GM21528 (cell line): ENCODE data around the gene SIGLEC6.
"Not testable (repeated sequence)": the region's sequence is repeated elsewhere in the genome, so short reads cannot be mapped to it uniquely, and the experiment has no call there.

Experiments
- ATAC-seq: cut with Tn5 transposase; IDR thresholded peaks from one replicate; pipeline ENCODE4 v1.9.1; 2021; ENCODE audit warnings: mild to moderate bottlenecking, moderate library complexity; ENCODE audit not compliant: unreplicated experiment, low FRiP score

SIGLEC6 gene

DNA sequence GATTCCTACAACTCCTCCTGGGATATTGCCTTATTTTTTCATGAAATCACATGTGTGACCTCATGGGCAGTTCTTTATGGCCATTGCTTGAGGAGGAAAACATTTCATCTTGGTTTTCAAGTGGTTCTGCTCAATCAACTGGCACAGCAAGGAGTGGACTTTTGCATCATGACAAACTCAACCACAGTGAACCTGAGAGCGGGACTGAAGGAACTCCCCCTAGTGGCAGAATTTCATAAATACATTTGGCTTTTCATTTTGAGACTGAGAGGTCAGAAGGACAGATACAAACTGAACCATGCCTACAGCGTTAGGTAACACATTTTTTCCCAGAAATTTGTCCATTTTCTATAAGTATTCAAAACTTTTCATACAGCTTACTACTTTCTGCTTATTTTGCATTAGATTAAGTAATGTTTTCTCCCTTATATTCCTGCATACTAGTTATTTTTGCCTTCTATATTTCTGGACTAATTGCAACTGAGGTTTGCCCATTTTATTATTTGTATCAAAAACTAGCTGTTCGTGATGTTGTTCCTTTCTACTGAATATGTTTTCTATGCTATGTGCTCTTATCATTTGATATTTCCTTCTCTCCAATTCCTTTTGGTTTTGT is 16.5 kb downstream of the SIGLEC6 start:
- ATAC-seq, result no peak

DNA sequence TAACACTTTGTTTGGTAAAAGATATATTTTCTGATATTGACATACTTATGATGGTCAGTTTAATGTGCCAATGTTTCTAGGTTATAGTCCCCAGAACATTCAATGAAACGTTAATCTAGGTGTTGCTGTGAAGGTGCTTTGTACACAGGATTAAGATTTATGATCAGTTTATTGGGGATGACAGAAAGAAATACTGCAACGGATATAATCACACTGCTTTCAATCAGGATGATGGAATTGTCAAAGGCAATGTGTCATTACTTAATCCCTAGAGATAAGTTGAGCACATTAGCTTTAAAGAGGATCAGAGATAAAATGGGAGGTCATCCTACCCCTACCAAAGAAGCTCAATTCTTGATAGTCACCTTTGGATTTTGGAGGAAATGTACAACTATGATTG is 17.5 kb downstream of the SIGLEC6 start:
- no peak for ATAC-seq

DNA sequence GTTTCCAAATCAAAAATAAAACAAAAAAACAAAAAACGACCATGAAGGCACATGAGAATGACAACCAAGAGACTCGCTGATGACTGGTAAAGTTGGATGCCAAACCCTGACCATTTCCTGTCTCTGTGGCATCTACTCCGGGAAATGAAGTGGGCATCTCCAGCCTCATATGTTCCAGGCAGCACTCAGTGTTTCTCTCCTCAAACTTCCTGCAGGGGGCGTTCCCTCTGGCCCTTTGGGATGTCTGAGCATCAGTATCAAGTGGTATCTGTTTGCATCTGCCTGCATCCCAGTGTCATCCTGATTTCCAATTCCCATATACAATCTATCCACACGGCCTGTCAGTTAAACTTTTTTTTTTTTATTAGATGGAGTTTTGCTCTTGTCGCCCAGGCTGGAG is 20.1 kb downstream of the SIGLEC6 start:
- no peak for ATAC-seq

DNA sequence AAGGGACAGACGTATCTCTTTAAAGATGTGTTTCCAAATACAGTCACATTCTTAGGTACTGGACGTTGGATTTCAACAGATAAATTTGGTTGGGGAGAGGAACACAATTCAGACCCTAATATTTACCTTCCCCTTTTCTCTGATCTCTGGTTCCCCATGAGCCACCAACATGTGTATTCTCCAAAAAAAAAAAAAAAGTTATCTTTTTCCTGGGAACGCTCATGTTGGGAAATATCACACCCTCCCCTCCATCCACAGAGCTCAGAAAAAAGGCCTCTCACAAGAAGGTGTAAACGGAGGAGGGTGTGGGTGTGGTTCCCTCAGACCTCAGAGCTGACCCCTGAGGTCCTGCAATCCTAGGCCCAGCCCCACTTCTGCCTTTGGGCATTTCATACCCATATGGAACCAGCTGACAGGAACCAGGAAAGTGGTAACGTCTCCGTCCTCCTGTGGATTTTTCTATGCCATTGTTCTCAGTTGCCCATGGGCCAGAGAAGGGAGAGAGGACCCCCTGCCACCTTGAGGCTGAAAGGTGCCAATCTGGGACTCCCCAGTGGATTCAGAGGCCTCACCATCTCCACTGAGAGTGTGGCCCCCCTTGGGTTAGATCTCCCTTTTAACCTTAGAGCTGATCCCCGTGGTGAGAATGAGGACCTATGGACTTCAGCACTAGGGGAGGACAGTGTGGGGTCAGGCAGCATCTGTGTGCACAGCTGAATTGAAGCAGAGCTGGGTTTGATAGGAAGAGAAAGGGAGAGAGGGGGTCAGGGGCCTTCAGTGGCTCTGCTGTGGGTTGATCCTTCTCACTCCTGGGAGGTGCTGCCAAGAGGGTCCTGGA is 21.4 kb downstream of the SIGLEC6 start:
- ATAC-seq, result no peak

DNA sequence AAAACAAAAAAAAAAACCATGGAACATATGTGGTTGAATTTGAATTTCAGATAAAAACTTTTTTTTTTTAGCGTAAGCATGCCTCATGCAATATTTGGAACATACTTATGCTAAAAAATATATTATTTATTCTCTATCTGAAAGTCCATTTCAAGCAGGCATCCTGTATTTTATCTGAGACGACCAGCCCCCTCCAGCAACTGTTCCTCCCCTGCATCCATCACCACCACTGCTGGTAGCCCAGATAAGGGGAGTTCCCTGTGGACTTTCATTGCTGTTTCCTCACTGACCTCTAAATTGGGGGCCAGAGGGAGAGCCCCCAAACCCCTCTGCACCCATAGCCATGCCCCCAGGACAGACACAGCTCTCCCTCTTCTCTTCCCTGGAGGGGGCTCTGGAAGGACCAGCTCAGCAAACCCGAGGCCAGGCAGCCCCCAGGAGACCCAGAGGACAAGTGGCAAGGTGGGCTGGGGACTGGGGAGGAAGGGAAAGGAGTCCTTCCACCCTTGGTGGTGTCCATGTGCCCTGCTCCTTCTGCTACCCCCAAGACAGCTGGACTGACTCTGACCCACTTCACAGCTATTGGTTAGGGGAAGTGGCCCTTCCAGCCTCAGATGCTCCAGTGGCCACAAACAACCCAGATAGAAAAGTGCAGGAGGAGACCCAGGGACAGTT is 23.3 kb downstream of the SIGLEC6 start:
- no peak for ATAC-seq

DNA sequence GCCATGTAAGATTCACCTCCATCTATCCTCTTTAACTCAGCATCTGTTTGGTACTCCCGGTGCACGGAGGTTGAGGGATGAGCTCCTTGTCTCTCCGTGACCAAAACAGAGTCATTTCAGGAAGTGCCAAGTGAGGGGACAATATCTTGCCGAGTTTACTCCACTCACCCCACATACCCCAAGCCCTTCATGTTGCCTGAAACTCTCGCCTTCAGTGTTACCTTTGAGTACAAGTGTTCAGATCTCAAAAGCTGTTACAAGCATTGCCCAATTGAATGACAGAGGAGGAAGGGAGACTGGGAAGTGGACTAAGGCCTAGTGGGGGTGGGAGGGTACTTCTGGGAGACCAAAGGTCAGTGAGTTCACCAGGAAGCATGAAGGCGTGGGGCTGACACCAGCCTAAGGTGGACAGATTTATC is 23.8 kb downstream of the SIGLEC6 start:
- no peak for ATAC-seq

DNA sequence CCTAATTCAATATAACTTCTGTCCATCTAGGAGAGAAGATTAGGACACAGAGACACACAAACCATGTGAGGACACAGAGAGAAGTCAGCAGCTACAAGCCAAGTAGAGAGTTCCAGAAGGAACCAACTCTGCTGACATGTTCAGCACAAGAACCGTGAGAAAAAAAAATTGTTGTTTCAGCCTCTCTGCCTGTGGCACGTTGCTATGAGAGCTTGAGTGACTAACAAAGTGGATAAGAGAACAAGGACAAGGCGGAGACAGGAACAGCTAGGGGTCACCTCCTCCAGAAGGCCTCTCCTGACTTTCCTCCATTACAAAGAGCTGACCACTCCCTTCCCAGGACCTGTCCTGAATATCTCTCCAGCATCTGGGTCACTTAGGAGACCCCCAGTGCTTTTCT is 24.3 kb downstream of the SIGLEC6 start:
- no peak for ATAC-seq

DNA sequence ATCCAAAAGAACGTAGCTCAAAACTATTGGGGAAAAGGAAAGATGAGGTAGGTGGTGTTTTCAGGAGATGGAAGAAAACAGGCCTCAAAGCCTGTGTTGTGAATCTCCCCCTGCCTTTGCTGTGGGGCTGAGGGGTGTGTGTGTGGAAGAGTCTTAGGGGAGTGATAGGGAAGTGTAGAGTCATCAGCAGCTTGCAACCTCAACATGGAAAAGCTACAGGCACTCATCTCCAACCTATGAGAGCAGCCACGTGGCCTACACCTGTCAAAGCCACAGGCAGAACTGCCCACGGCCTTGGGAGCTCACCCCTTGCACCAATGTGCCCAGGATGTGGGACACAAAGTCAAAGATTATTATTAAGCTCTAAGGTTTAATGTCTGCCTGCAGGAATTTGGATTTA is 25.6 kb downstream of the SIGLEC6 start:
- ATAC-seq, result no peak

DNA sequence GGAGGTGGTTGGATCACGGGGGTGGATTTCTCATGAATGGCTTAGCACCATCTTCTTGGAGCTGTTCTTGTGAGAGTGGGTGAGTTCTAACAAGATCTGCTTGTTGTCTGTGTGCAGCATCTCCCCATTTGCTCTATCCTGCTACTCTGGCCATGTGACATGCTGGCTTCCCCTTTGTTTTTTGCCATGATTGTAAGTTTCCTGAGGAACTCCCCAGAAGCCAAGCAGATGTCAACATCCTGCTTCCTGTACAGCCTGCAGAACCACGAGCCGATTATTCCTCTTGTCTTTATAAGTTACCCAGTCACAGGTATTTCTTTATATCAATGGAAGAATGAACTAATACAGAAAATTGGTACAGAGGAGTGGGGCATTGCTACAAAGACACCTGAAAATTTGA is 27.6 kb downstream of the SIGLEC6 start:
- no peak for ATAC-seq

DNA sequence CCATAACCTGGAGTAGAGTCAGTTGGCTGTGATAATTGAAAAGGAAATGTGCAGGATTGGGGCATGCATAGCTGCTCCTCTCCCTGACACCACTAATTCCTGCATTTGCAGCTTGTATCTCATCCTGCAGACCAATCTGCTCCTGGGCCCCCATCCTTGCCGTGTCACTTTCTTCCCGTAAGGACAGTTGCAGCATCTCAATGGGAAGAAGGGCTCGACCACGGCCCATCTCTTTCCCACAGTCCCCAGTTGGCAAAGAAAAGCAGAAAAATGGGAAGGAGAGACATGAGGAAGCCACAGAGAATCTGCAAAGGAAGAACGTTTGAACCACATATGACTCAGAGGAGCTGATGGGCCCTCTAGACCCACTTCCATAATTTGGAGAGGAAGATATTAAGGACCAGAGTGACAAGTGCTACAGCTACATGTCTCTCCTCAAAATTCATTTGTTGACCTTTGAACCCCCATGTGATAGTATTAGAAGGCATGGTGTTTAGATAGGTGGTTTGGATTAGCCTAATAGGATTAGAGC is 28.1 kb downstream of the SIGLEC6 start:
- ATAC-seq, result no peak

DNA sequence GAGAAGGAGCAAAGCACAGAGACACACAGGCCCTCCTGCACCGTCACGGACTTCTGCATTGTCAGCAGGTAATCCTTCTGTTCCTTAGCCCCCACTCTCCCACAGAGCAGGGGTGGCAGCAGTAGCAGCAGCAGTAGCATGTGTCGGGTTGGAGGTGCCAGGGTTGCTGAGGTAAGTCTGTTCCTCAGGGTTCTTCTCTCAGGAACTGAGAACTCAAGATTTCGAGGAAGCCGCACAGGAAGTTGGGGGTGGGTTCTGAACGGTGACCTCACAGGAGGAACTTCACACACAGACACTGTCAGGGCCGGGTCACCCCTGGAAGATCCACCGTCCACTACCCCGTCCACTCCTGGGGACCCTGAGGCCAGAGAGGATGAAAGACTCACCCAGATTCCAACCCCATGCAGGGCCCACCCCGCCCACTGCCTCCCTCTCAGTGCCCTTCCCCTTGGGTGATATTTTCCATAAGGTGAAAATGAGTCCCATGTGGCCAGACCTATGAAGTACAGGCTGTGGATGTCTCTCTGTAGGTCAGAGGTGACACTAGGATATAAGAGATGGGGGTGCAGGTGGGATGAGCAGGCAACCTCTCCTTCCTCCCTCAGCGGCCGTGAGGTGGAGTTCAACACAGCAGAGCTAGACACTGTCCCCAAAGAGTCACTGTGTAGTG is 29.7 kb downstream of the SIGLEC6 start, which contains the start of gene SIGLEC12:
TSS of gene SIGLEC12 (minus strand) at position 207 of the 670 bp plus-strand sequence. CDS start at position 140, 67 bp downstream.
- ATAC-seq, result no peak

DNA sequence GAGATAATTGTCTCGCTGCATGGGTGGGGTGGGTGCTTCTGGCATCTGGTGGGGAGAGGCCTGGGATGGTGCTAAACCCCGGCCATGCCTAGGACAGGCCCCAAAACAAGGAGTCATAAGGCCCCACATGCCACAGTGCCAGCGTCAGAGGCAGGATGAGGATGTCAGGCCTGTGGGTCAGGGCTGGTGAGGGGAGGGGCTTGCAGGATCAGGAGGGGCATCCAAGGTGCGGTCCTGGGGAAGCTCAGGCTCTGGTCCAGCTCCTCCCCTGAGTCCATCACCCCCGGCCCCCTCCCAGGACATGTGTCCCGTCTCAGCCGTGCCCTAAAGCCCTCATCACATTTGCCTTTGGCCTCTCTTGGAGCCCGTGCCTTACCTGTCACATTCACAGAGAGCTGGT is 30.5 kb downstream of the SIGLEC6 start:
- not testable (repeated sequence) for ATAC-seq

DNA sequence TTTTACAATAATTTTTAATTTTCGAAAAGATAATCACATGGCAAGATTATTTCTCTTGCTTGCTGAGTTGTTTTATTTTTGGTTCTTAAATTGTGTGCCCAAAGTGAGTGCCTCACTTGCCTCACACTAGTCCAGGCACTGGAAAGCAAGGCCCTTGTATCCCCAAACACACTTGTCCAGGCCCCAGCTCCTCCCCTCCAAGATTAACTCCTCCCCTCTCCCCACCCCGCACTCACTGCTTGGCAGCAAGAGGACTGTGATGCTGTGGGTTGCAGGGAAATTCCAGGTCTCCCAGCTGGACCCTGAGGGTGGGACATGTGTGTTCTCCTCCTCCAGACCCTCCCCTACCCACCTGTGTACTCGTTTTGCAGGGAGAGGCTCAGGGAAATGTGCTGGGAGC is 33.8 kb downstream of the SIGLEC6 start:
- ATAC-seq, result no peak

DNA sequence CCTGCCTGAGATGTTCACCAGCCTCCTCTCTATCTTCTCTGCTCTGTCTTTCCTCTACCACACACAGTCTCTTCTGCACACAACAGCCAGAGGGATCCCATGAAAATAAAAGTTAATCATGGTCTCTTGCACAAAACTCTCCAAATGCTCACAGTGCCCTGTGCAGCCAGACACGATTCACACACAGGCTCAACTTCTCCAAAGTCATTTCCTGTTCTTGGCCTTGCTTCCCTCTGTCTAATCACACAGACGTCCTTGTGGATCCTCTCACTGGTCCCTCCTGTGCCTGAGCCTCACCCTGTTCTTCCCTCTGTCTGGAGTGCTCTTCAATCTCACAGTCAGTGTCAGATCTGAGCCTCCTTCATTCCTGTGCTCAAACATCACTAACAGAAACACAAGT is 37.7 kb downstream of the SIGLEC6 start:
- ATAC-seq, result no peak

DNA sequence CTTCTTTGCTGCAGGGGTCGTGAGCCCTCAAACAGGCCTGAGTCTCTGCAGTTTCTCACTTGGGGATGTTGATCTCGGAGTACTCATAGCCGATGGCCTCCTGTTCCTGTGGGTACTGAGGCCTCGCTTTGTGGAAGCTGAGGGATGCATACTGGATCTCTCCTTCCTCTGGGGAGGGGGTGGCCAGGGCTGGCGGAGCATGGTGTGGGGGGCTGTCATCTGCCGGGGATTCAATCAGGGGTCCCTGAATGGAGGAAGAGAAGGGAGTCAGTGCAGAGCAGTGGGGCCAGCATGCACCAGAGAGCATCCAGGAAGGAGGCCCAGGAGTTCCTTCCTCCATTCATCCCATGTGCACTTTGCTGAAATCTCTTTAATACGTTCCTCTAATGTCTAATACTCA is 39.9 kb downstream of the SIGLEC6 start:
- ATAC-seq, result no peak

DNA sequence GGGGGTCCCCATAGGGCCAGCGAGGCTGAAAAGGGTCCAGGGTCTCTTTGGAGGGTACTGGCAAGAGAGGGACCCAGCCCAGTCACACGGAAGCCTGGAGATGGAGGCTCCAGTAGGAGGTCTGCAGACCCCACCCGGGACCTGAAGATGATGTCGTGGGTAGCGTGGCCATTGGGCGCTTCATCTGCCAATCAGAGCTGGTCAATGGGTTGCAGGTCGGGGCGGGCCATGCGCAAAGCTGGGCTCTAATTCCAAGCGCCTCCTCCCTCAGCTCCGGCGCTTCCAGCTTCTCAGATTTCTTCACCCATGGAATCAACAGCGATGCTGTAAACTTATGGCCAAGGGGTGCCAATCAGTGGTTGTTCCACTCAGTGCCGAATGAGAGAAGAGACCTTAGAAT is 40.8 kb downstream of the SIGLEC6 start:
- ATAC-seq, result no peak

DNA sequence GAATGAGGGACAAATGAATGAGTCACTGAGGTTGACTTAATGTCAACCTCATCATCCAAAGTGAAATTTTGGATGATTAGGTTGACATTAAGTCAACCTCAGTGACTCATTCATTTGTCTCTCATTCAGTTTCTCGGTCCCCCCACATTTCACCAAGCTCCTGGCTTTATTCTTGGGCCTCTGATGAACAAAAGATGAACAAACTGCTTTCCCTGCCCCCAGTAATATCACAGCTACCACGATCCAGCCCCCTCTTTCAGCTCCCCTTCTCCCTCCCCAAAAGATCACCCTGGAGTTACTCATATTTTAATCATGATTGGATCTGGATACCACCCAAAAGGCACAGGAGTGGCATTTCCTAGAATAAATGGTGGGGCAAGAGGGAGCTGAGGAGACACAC is 42.4 kb downstream of the SIGLEC6 start:
- no peak for ATAC-seq

DNA sequence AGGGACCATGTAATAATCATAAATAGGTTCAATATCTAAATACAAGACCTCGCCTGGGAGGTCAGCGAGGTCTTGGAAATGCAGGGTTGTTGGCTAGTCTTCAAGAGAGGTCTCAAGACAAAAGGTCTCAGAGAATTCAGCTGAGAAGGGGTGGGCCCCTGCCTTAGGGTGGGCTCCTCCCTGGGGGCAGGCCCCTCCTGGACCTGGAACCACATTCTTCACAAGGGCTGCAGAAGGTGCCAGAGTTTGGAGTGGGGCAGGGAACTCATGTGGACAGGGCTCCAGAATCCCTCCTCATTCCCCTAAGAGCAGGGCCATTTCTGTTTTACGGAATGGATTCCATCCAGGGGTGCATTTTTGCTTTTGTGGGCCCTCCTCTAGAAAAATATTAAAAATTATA is 43.0 kb downstream of the SIGLEC6 start:
- ATAC-seq, result no peak

DNA sequence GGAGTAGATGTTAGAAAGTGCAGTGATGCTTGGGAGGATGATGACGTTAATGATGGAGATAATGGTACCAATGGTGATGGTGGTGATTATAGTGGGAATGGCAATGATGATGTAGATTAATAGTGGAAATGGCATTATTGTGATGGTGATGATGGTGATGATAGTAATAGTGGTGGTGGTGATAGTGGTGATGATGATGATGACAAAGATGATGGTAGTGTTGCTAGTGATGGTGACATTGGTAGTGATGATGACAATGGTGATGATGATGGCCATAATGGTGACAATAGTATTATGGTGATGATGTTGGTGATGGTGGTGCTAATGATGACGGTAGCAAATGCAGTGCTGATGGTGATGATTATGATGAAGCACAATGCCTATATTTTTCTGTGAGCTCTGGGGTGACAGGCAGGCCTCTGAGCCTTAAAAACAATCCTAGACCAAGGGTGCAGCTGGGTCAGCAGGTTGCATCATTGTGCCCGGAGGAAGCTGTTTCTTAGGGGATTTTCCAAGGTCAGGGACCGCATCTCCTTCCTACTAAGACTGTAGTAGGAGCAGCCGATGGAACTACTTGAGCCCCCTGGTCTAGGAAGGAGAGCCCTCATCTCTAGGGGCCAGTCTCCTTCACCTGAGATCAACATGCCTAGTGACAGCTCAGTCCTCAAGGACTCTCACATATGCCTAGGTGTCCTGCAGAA is 45.4 kb downstream of the SIGLEC6 start:
- no peak for ATAC-seq

DNA sequence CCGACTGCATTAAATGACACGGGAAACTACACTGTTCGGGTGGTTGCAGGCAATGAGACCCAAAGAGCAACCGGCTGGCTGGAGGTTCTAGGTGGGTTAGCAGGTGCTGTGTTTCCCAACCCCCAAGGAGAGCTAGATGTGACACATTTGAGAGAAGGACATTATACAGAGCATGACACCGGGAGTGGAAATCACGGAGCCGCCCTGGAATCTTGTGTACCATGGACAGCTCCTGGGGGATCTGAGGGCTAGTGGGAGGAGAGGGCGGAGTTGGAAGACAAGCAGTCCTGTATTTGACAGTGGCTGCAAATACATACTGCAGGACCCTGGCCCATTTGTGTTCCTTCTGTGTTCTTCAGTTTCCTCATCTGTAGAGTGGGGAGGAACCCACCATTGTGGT is 50.9 kb downstream of the SIGLEC6 start:
- no peak for ATAC-seq
